GM12891 (cell line): ENCODE data around the gene PELI3.

Experiments
- POLR2A ChIP-seq: IDR thresholded peaks from 2 replicates; pipeline ENCODE4 v1.6.1; 2011; ENCODE audit warnings: low read depth, low read length, control low read depth
- POLR2AphosphoS5 ChIP-seq: IDR thresholded peaks from 2 replicates; pipeline ENCODE4 v1.6.1; 2011; ENCODE audit warnings: low read depth, low read length, control low read depth
- TAF1 ChIP-seq: IDR thresholded peaks from 2 replicates; pipeline ENCODE4 v1.6.1; 2011; ENCODE audit warnings: low read depth, low read length, control low read depth

GRCh38 chr11:66429983-66430602 lies 36.6 kb upstream of the PELI3 start:
- no peak for TF ChIP-seq POLR2A
- TF ChIP-seq TAF1, result no peak
- no peak for TF ChIP-seq POLR2AphosphoS5
